Inferior parietal cortex (tissue), 1 donor: ENCODE measurements around the gene ACOX2.
"Not testable (repeated sequence)": the region's sequence is repeated elsewhere in the genome, so short reads cannot be mapped to it uniquely, and the experiment has no call there.

ENCODE experiments used
- DNase-seq: peaks from one replicate; pipeline ENCODE4 v3.0.0-alpha.2; 2016; ENCODE audit errors: extremely low spot score

The ACOX2 gene

DNA sequence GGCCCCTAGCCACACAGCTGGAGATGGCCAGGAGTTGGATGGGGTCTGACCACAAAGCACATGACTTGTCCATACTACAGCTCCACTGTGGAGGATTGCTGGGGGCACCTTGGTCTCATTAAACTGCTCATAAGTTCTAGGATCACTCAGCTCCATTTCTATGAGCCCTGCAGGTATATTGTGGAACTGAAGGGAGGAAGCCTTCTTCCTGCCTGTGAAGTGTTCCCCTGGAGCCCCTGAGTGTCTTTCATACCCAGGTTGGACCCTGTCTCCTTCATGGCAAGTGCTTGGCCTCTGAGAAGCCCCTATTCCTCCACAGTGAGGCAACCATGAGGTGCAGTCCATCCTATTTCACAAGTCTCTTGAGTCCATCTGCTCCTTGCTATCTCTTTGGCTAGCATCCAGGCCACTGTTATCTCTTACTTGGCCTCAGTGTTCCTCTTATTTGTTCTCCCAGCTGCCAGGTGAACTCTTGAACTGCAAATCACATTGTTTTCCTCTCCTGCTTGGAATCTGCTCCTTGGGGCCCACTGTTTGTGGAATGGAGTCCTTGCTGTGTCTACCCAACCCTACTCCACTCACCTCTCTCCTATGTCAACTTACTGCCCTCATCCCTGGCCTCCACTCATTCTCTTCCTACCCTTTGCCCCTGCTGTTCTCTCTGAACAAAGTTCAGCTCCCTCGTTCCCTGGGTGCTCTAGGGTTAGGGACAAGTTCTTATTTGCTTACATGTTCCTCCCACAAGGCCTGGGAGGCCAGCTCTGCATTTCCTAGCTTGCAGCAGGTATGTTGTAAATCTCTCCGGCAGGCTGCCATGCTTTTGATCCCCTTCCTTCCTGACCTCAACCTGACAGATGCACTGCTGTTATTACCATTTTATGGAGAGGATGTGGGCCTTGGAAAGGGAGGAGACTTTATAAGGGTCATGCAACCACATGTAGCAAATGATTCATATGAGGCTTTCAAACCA, 1.2 kb downstream of the ACOX2 start:
- no peak for DNase-seq

DNA sequence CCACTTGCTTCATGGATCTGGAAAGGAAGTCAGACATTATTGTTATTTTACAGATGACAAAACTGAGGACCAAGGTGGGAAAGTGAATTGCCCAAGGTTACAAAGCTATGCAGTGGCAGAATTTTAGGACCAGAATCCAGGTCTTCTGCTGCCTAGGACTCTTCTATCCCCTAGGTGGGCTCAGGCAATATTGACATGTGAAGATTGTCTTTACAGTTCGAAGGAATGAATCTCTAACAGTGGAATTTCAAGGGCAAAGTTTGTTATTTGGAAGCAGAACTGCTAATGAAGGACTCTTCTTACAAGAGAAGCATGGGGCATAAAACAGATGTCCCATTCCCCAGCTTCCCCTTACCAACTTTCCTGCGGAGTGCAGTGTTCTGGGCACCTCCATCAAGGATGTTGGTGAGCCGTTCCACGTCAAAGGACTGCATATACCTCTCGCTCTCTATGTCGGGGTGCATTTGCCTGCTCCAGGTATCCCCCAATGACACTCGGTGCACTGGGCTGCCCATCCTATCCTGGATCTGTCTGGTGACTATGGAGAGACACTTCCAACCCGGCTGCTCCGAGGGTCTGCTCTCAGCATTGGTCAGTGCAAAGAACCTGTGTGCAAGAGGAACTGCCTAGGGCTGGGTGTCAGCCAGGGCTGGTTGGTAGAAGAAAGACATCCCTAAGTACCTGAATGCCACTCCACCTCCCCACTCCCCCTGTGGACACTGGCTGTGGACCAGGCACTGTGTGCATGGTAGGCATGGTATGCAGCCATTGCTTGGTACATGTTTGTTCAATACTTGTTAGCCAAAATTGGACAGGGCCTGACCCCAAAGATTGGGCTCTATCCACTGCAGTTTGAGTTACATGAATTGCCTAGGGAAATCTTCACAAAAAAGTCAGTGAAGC, 2.1 kb downstream of the ACOX2 start:
- DNase-seq: no peak

DNA sequence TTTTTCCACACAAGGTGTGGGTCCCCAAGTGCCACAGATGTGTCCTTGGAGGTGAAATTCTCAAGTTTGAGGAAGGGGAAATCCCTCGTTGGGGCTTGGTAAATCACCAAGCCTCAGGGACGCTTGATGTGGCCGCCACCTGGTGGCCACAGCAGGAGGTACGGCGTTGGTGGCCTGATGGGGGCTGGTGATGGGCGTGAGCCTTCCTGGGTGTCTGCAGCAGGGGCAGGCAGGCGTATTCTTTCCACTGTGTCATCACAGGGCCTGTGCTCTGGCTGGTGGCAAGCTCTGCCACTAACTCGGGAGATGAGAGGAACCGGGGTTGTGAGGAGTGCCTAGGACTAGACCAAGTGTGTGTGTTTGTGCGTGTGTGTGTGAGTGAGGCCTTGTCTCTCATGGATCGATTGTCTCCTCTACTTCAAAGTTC, 4.2 kb downstream of the ACOX2 start:
- DNase-seq: peak; percentile 86

DNA sequence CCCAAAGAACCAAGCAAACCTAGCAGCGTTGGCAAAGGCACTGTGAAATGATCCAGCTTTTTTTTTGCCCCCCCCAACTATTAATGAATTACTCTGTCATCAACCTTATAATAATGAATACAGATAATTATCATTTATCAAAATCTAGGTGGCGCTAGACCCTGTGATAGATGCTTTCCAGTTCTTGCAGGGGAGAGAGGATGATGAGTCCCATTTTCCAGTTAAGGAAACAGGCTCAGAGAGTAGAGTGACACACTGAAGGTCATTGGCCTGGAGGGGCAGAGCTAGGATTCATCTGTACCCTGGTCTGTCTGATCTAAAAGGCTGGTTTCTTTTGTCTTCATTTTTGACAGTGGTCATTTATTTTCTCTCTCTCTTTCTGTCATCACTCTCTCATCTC, 5.0 kb downstream of the ACOX2 start:
- no peak for DNase-seq

DNA sequence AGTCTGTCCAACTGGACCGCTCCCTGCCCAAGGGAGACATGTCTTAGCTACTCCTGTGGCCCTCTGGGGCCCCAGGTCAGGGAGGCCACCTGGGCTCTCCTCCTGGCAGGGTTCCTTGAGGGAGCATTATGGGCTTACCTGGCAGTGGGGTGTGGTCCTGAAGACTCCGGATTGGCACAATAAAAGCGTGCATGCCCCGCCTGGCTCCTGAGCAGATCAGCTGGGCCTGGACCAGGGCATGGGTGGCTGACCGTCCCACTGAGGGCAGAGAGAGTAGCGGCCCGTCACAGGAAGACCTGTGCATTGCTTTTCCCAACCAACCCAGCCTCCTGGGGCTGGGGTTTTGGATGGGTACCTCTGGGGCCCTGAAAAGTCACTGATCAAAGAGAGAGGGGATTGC, 5.4 kb downstream of the ACOX2 start:
- DNase-seq: no peak

DNA sequence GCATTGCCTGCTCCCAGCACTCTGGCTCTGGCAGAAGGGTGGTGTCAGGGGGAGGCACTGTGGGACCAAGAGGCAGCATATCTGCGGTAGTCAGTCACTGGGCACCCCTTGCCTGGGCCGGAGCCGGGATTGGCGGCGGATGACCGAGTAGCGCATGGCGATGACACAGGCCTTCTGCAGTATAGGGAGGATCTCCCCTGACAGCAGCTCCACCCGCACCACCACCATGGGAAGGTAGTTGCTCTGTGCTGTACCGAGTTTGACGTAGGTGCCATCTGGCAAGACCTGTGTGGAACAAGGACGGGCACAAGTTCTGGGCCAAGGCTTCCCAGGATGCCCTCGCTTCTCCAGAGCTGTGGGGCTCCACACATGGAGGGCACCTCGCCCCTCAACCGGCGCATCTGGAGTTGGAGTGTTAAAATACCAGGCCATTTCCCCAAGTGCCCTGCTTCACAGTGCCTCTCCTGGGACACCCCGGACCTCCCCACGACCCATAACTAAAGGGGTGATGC, 6.6 kb downstream of the ACOX2 start:
- DNase-seq: no peak

DNA sequence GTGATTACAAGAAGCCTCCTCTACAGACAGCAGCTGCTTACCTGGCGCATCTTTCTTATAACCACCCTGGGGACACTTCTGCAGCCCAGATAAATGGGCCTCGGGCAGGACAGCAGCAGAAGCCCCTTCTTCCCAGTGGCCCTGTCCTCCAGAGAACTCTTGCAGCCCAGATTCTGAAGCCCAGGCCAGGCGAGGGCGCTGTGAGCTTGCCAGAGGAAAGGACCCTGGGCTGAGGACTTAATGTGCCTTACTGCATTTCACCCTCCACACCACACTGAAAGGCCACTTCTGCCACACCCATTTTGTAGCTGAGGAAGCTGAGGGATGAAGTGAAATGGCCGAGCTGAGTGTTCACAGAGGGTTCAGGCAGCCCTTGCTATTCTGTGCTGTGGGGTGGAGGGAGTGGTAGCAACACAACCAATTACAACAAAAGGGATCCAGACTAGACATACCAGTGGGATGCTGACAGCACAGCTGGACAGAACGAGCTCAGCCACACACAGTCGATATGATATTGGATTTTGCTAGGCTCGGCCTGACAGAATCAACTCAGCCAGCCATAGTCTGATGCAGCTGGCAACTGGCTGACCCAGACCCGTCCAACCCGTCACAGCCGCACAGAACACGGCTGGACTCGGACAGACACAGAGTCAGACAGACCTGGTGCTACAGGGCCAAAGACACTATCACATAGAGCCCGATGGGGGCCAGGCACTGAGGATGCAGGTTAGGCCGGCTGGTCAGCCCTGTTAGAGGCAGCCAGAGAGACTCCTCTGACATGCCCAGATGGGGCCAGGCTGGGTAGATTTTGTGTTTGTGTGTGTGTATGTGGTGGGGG, 7.3 kb downstream of the ACOX2 start:
- DNase-seq: no peak

DNA sequence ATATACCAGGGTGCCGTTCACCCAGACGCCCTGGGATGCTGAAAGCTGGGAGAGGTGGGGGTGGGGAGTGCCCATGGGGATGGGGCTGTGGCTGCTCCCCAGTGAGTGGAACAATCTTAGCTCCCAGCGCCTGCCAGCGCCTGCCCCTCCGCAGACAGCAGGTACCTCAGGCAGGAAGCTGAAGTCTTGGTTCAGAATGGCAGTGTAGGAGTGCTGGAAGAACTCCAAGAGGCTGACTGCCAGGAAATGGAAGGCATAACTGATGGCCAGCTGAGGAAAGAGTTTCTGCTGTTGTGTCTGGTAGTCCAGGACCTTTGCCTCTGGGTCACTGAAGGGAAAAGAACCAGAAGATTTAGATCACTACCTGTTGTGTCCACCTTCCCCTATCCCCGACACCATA, 8.4 kb downstream of the ACOX2 start:
- no peak for DNase-seq

DNA sequence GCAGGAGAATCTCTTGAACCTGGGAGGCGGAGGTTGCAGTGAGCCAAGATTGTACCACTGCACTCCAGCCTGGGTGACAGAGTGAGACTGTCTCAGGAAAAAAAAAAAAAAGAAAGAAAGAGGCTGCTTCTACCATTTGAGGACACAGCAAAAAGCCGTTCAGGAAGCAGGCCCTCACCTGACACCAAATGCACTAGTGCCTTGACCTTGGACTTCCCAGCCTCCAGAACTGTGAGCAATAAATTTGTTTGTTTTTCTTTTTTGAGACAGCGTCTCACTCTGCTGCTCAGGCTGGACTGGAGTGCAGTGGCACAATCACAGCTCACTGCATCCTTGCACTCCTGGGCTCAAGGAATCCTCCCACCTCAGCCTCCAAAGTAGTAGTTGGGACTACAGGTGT, 9.6 kb downstream of the ACOX2 start:
- DNase-seq: not testable (repeated sequence)

DNA sequence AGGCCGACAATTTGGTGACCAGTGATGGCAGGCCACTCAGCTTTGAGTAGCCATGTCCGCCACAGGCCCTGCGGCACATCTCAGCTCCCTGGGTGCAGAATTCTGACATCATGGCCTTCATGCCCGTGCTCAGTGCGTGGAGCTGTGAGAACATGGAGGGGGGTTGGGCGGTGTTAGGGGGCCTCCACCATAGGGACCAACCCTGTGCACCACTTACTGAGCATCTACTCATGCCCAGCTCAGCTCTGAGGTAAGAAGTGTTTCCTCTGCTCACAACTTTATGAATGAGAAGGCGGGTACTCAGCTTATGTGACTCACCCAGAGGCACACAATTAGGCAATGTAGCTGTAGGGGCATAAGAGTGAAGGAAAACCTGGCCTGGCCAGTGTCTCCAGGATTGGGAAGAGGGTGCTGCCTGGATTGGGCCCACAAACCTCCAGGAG, 10.5 kb downstream of the ACOX2 start:
- DNase-seq: no peak

DNA sequence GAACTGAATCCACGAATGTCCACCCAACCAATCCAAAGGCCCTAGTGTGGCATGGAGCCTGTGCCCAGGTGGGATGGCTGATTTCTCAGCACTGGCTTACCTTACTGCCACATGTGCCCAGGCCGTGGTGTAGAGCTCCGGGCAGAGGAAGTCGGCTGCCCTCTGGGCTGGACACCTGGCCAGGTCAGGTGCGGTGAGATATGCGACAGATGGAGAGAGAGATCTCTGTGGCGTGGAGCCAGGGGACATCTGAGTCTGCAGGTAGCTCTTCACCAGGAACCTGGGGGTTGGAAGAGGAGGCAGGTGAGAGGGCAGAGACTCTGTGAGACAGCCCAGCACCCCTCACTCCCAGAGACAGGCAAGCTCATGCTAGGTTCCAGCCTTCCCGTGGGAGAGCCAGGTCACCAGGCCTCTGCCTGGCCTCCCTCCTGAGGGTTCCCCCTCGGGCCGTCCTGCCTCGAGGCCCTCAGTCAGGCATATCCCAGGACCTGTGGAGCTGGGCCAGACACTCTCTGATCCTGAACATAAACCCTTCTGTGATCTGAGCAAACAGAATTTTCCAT, 12.6 kb downstream of the ACOX2 start:
- no peak for DNase-seq

DNA sequence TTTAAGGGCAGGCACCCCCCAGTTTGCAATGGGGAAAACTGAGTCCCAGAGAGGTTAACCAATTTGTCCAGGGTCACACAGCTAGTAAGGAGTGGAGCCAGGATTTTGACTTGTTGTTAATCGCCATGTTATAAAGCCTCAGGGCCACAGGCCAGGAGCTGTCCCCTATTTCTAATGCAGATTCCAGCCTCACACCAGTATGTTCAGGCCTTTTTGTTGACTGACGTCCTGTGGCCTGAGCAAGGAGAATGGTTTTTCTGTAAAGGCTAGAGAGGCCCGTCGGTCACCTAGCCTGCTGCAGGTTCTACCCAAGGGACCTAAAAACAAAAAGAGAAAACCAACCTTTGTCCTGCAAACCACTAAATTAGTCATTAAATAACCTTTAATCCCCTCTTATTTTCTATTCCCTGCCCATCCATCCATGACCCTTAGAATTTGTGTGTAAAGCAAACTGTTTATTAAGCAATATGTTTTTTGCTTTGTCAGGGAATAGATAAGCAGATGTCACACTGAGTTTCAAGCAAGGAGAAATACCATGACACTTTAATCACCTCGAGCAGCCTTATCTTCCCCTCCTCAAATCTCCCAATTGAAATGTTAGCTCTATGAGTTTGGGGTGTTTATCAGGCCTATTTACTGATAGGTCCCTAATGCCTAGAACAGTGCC, 14.1 kb downstream of the ACOX2 start:
- no peak for DNase-seq

DNA sequence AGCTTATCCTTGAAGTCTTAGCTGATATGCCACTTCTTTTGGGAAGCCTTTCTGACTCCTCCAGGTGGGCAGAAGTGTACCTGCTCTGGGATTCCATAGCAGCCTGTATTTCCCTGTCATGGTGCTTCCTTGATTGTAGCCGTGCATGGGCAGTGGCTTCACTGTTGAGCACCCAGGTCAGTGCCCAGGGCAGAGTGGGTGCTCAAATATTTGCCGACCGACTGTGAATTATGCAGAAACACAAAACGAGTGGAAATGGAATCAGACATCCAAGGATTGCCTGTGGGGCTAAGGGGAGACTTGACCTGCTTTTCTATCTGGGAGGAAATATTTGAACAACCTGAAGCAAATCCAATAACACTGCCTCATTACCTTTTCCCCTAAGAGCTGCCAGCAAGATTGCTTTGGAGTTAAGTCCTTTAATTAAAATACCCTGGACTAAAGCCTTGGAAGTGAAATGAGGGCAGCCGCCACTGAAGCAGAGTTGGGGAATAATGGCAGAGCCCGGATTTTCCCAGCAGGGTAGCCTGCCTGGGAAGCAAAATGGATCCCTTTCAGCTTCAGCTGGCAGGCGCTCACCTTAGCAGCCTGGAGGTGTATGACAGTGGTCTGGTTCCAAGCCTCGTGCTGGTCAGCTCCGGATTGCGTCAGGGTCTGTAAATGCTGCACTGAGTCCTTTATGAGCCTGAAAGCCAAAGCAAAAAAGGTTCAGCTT, 14.9 kb downstream of the ACOX2 start:
- peak; percentile 13 for DNase-seq

DNA sequence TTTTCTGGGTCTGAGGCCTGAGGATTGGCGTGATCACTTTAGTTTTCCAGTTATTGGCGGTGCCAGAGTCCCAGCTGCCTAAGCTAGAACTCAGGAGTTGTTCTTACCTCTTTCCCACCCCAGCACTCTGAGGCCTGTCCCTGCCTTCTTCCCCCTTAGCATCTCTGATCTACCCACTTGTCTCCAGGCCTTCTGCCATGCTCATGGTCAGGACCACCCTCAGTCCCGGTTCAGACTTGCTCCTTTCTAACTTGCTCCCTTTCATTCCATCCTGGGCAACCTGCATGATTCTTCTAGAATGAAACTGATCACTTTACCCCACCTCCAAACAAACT, 15.7 kb downstream of the ACOX2 start:
- DNase-seq: no peak

DNA sequence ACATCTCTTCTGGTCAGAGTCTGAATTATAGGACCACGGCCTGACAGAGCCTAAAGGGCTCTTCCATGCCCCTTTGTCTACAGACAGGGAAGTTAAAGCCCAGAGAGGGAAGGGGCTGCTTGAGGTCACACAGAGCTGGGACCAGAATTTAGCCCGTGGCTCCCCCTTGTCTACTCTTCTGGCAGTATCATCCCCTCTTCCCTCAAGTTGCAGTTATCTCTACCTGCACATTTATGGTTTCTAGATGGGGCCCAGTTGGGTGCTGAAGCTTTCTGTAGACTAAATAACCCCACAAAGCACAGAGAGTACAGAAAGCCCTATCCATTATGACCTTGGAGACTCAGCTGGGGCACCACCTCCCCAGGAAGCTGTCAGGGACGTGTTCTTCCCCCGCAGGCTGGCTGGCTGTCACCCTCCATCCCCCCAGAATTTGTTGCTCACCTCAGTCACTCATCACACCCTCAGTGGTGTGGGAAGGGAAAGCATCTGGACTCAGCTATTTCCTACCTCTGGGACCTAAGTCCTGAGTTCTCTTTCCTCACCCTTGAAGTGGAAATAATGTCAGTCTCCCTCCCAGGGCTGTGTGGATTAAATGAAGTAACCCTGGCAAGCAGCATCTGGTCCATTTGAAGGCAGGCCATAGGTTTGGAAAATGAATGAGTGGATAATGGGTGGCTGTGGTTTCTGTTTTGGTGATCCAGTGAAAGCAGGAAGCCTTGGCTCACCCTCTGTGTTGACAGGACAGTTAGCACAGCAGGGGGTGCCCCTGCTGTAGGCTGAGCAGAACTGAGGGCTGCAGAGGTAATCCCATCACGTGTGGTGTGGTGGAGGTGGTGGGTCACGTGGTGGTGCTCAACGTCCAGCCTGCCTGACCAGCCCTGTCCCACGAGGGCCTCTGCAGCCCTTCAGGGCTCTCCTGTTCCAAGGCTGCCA, 16.3 kb downstream of the ACOX2 start:
- DNase-seq: no peak

DNA sequence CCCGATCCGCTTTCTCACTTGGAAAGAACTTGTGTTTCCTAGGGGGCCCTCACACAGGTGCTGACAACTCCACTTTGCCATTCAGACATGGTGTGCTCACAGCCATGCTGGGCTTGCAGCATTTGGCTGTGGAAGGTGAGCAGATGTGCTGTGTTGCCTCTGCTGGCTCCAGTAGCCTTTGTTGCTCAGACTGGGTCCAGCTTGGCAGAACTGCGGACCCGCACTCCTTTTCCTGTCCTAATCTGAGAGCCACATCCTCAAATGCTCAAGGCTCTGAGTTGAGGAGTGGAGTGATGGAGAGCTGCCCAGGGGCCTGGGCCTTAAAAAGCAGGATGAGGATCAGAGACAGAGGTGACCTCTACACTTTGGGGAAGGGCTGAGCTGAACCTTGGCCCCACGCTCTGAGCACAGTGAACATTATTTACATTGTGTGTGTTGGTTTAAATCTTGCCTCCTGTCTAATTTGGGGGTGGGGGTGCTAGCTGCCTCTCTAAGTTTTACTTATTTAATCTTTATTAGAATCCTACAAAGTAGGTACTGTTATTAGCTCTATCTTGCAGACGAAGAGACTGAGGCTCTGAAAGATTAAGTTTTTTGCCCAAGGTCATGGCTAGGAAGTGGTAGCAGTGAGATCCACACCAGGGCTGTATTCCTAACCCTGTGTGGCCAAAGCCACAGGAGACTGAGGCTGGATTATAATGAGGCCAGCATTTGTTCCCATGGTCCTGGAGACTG, 17.2 kb downstream of the ACOX2 start:
- DNase-seq: no peak

DNA sequence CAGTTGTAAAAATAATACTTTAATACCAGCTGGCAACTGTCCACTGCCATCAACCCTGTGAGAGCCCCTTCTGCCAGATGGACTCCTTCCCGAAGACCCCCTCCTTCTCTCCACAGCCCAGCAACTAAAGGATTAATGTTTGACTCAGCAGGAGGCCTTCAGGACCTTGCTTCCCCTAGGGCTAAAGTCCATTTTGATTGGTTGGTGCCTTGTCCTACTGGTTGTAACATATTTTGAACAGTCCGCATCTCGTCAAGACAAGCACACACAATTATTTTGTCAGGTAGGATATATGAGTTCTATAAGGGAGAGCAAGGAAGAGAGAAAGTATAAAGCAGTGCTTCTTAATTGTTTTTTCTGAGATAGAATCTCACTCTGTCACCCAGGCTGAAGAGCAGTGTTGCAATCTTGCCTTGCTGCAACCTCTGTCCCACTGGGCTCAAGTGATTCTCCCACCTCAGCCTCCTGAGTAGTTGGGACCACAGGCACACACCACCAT, 18.6 kb downstream of the ACOX2 start:
- no peak for DNase-seq

DNA sequence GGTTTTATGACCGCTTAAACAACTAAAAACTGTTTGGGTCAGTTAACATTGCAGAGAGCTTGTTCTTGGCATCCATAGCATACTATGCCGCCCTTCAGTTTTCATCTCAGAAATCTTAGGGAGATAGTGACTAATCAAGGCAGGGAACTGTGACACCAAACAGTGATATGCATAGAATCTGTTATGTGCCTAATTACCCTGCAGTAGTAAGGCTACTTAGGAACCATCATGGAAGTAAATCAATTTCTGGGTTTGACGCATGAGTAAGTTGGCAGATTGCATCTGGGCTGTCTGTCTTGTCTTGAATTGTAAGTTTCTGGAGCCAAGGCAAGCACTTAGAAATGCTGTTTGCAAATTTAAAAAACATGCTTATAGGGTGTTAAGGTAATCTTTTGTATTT, 22.6 kb downstream of the ACOX2 start:
- no peak for DNase-seq
